Heart left ventricle (tissue), 16 donors: Measurements from ENCODE around the gene SMCO4. TPM values are rescaled to one million over a fixed set of nuclear protein-coding genes. Genes with fewer than 3 reads are reported as not detected.

Source experiments
- ATAC-seq, 4 donors: fragments of 200-7000 bp; cut with Tn5 transposase; one replicate each; pipeline ENCODE4 v1.9.1; 2020 to 2022; ENCODE audit warnings: moderate library complexity in 4 of 4, mild to moderate bottlenecking in 3 of 4, moderate number of reproducible peaks in 1 of 4
- DNase-seq, 5 donors: peaks; one replicate each; pipeline ENCODE4 v3.0.0-alpha.2; 2020
- H3K27ac ChIP-seq, 12 donors: fragments of 200-600 bp; sonication (generic) in 4 of 12; one replicate each; pipeline versions ENCODE4 v1.5.0 to v1.8.0; 2016 to 2022; ENCODE audit warnings: mild to moderate bottlenecking in 2 of 12
- H3K27me3 ChIP-seq, 9 donors: fragments of 200-600 bp; sonication (generic) in 2 of 9; one replicate each; pipeline versions ENCODE4 v1.5.1 to v1.8.0; 2016 to 2022; ENCODE audit warnings: mild to moderate bottlenecking in 3 of 9
- H3K36me3 ChIP-seq, 9 donors: fragments of 200-600 bp; sonication (generic) in 2 of 9; one replicate each; pipeline versions ENCODE4 v1.5.0 to v1.8.0; 2018 to 2022; ENCODE audit warnings: mild to moderate bottlenecking in 2 of 9
- H3K4me1 ChIP-seq, 12 donors: fragments of 200-600 bp; sonication (generic) in 4 of 12; one replicate each; pipeline versions ENCODE4 v1.5.0 to v1.8.0; 2016 to 2022; ENCODE audit warnings: mild to moderate bottlenecking in 3 of 12
- H3K4me3 ChIP-seq, 12 donors: fragments of 200-600 bp; sonication (generic) in 4 of 12; one replicate each; pipeline versions ENCODE4 v1.5.0 to v1.8.0; 2017 to 2022; ENCODE audit warnings: mild to moderate bottlenecking in 9 of 12, moderate library complexity in 4 of 12
- H3K9me3 ChIP-seq, 12 donors: fragments of 200-600 bp; sonication (generic) in 4 of 12; one replicate each; pipeline versions ENCODE4 v1.5.0 to v1.8.0; 2016 to 2022; ENCODE audit warnings: mild to moderate bottlenecking in 1 of 12
- POLR2A ChIP-seq, 2 donors: fragments of 450-650 bp; IDR thresholded peaks; one replicate each; pipeline ENCODE4 v1.6.1; 2017; ENCODE audit warnings: antibody characterized with exemption in 2 of 2, mild to moderate bottlenecking in 2 of 2, moderate library complexity in 2 of 2
- WGBS, 4 donors: extraction: QIAGEN DNeasy Blood & Tissue Kit in 2 of 4; methylation state at CpG; one replicate each; pipeline versions ENCODE4 v1.1.5 to v1.1.7; 2013 to 2018; 5-methylcytosine and 5-hydroxymethylcytosine counted together
- intact Hi-C, 10 donors: fragments of 100-400 bp; cut with DNase I; formaldehyde crosslinking; loops; one replicate each; pipeline versions ENCODE4 v1.11.1 to v1.14.2; 2022
- polyA plus RNA-seq, 2 donors: library from polyadenylated mRNA; stranded (reverse); fragments of 200-250 nt; gene quantifications; one replicate each; pipeline ENCODE4 v1.2.3, GENCODE V29; 2013
- total RNA-seq, 9 donors: library from RNA; depleted of rRNA in 2 of 9; stranded (reverse); fragments of >200 nt in 2 of 9; fragmentation: NEBNext Ultra II Directional in 3 of 9; extraction: Animal tissue kit (Norgen Biotek cat#: 25700) in 3 of 9; gene quantifications; one replicate each; pipeline versions ENCODE4 v1.1.0 to v1.2.4, GENCODE V29; 2016 to 2023
- TF ChIP-seq, protein P1 (sequence below), 12 donors: fragments of 200-600 bp; sonication (generic) in 4 of 12; IDR thresholded peaks; one replicate each; pipeline versions ENCODE4 v1.5.0 to v1.8.0; 2018 to 2022; ENCODE audit warnings: antibody characterized with exemption in 12 of 12, mild to moderate bottlenecking in 5 of 12
- donor health status: ischemic (EF 13 %, LVEDD 7.1; RV severe dilation, severe dysfunction).
- donor health status: healthy with polysubstance abuse.
- donor health status: DM: no; HTN: yes; CAD: no.
- donor health status: DM: no; HTN: no; CAD: no.
- donor health status: ischemic (EF 25% LVEDD 6.9; RV normal size, moderate dysfunction).
- donor health status: ischemic (EF 25% LVEDD 5.7; RV mildly dilated, moderate dysfunction).
- donor health status: healthy.
- donor health status: DM: yes; HTN: yes; CAD: no.
- donor health status: ischemic (EF 35%, LVEDD 5.7; RV mildly dilated, moderate dysfunction).
- donor health status: nonischemic (EF 11% LVEDD 7.7; RV severe dilation, severe dysfunction).
- donor health status: DM: yes; HTN: yes; CAD: no.
- donor health status: PGD.
- donor health status: ischemic (EF 29% LVEDD 5.4; RV normal size, mild dysfunction).
- donor health status: nonischemic (EF 23%, LVEDD 6.1; RV moderate dilation, normal function).

SMCO4 gene
- total and polyA plus RNA-seq, 11 donors, result 28.5 to 81.4 (median 52.5) TPM

DNA sequence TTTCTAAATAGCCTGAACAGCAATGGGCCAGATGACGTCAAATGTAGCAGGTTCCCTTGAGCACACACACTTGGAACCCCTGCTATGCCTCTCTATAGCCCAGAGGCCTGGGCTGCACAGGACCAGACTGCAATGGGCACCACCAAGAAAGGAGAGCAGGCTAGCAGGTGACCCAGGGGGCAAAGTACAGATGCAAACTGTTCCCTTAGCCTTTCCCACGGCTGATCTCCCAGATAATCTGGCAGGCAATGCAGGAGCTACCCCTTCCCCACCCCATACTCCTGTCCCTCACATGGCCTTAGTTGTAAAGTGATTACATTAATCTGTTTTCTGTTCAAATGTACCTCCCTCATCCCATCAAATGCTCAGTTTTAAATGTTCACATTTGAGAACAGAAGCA is 41.3 kb downstream of the SMCO4 start:
- WGBS, 4 donors, result 88 to 93% (median 91%) methylated on average over 2 of the region's 2 CpGs
- no peak for ATAC-seq

DNA sequence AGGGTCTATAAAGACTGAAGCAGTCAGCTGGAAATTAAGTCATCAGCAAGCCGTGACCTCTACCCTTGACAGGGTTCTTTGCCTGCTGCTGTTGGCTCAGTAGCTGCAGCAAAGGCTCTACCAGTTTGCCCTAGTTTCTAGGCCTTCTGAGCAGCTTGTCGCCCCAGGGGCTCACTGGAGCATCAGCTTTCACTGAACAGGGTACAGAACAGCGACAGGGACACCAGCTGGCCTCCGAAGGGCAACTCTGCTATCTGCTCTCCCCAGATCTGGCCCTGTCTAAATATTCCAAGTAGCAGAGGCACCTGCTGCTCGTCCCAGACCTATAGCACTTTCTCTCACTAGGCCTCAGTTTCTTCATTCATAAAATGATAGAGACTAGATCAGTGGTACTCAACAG is 42.4 kb downstream of the SMCO4 start:
- intact Hi-C loops, result no loop called here
- WGBS, 4 donors, result 69 to 83% (median 77%) methylated on average over 5 of the region's 5 CpGs
- no peak for TF ChIP-seq POLR2A (IDR thresholded peaks at IDR 0.05)
- TF ChIP-seq, protein P1, sequence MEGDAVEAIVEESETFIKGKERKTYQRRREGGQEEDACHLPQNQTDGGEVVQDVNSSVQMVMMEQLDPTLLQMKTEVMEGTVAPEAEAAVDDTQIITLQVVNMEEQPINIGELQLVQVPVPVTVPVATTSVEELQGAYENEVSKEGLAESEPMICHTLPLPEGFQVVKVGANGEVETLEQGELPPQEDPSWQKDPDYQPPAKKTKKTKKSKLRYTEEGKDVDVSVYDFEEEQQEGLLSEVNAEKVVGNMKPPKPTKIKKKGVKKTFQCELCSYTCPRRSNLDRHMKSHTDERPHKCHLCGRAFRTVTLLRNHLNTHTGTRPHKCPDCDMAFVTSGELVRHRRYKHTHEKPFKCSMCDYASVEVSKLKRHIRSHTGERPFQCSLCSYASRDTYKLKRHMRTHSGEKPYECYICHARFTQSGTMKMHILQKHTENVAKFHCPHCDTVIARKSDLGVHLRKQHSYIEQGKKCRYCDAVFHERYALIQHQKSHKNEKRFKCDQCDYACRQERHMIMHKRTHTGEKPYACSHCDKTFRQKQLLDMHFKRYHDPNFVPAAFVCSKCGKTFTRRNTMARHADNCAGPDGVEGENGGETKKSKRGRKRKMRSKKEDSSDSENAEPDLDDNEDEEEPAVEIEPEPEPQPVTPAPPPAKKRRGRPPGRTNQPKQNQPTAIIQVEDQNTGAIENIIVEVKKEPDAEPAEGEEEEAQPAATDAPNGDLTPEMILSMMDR (IDR thresholded peaks at IDR 0.05), result no peak
- peaks cover 0 to 27% (median 0%) of the 10 kb centered on the region in 12 donors for H3K4me1 ChIP-seq
- no peak overlapping the region for H3K27ac ChIP-seq
- peaks cover 0 to 24% (median 4%) of the 10 kb centered on the region in 9 donors for H3K36me3 ChIP-seq
- H3K4me3 ChIP-seq, result no peak overlapping the region
- no peak for DNase-seq
- no peaks in the 10 kb centered on the region for H3K9me3 ChIP-seq
- no peaks in the 10 kb centered on the region for H3K27me3 ChIP-seq
- ATAC-seq, result peak in 2 of 4 donors; percentile 42 to 62

More for the DNA sequence above, 41.3 kb downstream of the SMCO4 start:
- peaks cover 0 to 18% (median 0%) of the 10 kb centered on the region in 9 donors for H3K36me3 ChIP-seq
- no peak overlapping the region for H3K4me3 ChIP-seq
- no peak overlapping the region for H3K27ac ChIP-seq
- no peaks in the 10 kb centered on the region for H3K9me3 ChIP-seq
- no peak for DNase-seq
- intact Hi-C loops, result no loop called here
- peaks cover 0 to 27% (median 0%) of the 10 kb centered on the region in 12 donors for H3K4me1 ChIP-seq
- no peaks in the 10 kb centered on the region for H3K27me3 ChIP-seq
- no peak for TF ChIP-seq POLR2A (IDR thresholded peaks at IDR 0.05)
- TF ChIP-seq, protein P1 (IDR thresholded peaks at IDR 0.05), result no peak

DNA sequence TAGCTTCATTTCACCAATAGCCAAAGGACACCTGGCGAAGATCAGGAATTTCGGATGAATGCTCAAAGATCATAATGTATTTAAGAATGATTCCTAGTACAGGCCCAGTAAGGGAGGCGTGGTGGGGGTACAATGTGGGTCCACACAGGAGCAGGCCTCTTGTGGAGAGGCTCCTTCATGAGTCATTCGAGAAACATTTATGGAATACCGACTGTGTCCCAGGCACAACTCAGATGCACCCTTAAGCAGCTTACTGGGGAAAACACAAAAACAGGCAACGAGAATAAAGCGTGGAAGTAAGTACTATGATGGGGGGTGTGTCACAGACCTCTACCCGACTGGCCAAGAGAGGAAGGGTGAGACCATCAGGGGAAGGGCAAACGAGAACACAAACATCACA is 44.5 kb downstream of the SMCO4 start:
- Histone ChIP-seq H3K9me3 (no peaks in the 10 kb centered on the region), H3K27ac (peak overlapping the region in 1 of 12 donors; percentile 42)

DNA sequence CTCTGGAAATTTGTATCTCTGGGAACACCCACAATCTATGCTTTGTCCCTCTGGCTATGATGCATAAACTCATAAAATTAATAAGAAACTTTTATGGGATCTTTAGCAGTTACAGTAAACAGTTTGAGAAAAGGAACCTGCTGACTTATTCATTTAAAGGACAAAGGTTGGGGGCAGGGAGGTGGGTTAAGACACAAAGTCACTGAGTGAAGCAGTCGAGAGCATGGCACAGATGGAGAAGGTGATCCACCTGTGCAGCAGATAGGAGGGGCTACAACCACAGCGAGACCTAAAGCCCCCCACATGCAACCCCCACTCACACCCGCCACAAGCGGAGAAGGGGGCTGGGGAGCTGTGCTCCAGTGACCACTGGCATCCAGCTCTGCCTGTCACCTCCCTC is 45.0 kb downstream of the SMCO4 start:
- Histone ChIP-seq H3K9me3 (no peaks in the 10 kb centered on the region), H3K4me3 (no peak overlapping the region), H3K36me3 (peaks cover 0 to 25% (median 4%) of the 10 kb centered on the region in 9 donors), H3K27me3 (no peaks in the 10 kb centered on the region), H3K27ac (peak overlapping the region in 1 of 12 donors; percentile 42), H3K4me1 (peaks cover 0 to 27% (median 0%) of the 10 kb centered on the region in 12 donors)
- ATAC-seq, result no peak
- no peak for DNase-seq
- intact Hi-C loops, result no loop called here
- TF ChIP-seq, protein P1 (IDR thresholded peaks at IDR 0.05), result no peak
- TF ChIP-seq POLR2A (IDR thresholded peaks at IDR 0.05), result no peak
- 90 to 92% (median 90%) methylated on average over 4 of the region's 4 CpGs for WGBS, 4 donors

More for the DNA sequence above, 44.5 kb downstream of the SMCO4 start:
- DNase-seq (no peak), ATAC-seq (no peak)
- TF ChIP-seq, protein P1 (IDR thresholded peaks at IDR 0.05), result no peak
- TF ChIP-seq POLR2A (IDR thresholded peaks at IDR 0.05), result no peak
- intact Hi-C loops, result no loop called here
- Histone ChIP-seq H3K27me3 (no peaks in the 10 kb centered on the region), H3K4me1 (peaks cover 0 to 27% (median 0%) of the 10 kb centered on the region in 12 donors), H3K36me3 (peaks cover 0 to 28% (median 4%) of the 10 kb centered on the region in 9 donors), H3K4me3 (no peak overlapping the region)
- 73 to 82% (median 78%) methylated on average over 9 of the region's 9 CpGs for WGBS, 4 donors
